ENCODE measurements around the gene EPC2.

DNA sequence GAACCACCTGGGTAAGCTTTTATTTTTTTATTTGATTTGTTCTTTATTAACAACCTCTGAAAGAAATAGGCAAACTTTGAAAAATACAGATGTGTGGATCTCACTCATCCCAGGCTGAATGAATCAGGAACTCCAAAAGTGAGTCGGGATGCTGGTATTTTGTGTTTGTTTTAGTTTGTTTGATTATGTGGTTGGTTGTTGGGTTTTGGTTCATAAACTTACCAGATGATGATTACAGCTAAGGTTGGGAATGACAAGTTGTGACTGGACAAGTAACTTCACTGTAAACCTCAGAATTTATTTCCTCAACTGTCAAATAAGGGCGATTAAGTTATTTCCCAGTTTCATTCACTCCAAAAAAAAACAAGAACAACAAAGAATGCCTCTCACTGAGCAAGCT lies 150.0 kb downstream of the EPC2 start:
- no peak for TF ChIP-seq SIN3A (conservative IDR thresholded peaks at IDR 0.05 in 1 of 2, IDR thresholded peaks at IDR 0.05 in 1 of 2; ENCODE audit: low read depth in 1 of 2, low read length in 2 of 2)
- TF ChIP-seq, protein P1, sequence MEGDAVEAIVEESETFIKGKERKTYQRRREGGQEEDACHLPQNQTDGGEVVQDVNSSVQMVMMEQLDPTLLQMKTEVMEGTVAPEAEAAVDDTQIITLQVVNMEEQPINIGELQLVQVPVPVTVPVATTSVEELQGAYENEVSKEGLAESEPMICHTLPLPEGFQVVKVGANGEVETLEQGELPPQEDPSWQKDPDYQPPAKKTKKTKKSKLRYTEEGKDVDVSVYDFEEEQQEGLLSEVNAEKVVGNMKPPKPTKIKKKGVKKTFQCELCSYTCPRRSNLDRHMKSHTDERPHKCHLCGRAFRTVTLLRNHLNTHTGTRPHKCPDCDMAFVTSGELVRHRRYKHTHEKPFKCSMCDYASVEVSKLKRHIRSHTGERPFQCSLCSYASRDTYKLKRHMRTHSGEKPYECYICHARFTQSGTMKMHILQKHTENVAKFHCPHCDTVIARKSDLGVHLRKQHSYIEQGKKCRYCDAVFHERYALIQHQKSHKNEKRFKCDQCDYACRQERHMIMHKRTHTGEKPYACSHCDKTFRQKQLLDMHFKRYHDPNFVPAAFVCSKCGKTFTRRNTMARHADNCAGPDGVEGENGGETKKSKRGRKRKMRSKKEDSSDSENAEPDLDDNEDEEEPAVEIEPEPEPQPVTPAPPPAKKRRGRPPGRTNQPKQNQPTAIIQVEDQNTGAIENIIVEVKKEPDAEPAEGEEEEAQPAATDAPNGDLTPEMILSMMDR (IDR thresholded peaks at IDR 0.05; ENCODE audit: control extremely low read depth in 1 of 3, insufficient read depth in 1 of 3, low read depth in 1 of 3, low read length in 3 of 3): no peak
- no peak for TF ChIP-seq CHD2 (IDR thresholded peaks at IDR 0.05; ENCODE audit: low read length)
- no peak for TF ChIP-seq POLR2A (IDR thresholded peaks at IDR 0.05; ENCODE audit: control extremely low read depth in 1 of 2, low read depth in 2 of 2, low read length in 2 of 2)
- TF ChIP-seq TAF7 (optimal IDR thresholded peaks at IDR 0.05; ENCODE audit: borderline replicate concordance, low read depth, low read length): no peak
- no peak for TF ChIP-seq RAD21 (IDR thresholded peaks at IDR 0.05 in 1 of 2, conservative IDR thresholded peaks at IDR 0.05 in 1 of 2; ENCODE audit: low read depth in 2 of 2, low read length in 2 of 2)
- TF ChIP-seq BACH1 (IDR thresholded peaks at IDR 0.05; ENCODE audit: low read length): no peak
- no peak for TF ChIP-seq EZH2 (IDR thresholded peaks at IDR 0.05; ENCODE audit: low read depth, low read length, severe bottlenecking)
- no peak for TF ChIP-seq TAF1 (IDR thresholded peaks at IDR 0.05; ENCODE audit: low read depth, low read length)
- no peak for TF ChIP-seq TEAD4 (IDR thresholded peaks at IDR 0.05; ENCODE audit: low read depth, low read length)
- TF ChIP-seq EP300 (IDR thresholded peaks at IDR 0.05; ENCODE audit: borderline replicate concordance in 1 of 2, low read depth in 2 of 2, low read length in 2 of 2): no peak
- no peak for TF ChIP-seq YY1 (IDR thresholded peaks at IDR 0.05; ENCODE audit: low read depth, low read length)
- TF ChIP-seq SIRT6 (IDR thresholded peaks at IDR 0.05; ENCODE audit: low read length): no peak
- no peak for TF ChIP-seq CEBPB (IDR thresholded peaks at IDR 0.05; ENCODE audit: low read depth, low read length)

All from H1 (cell line).